K562 (cell line): ENCODE data around the gene EZH1. TPM values are rescaled to one million over a fixed set of nuclear protein-coding genes. Genes with fewer than 3 reads are reported as not detected.

ENCODE experiments used
- AFF1 ChIP-seq, 2 experiments: fragments of 450-650 bp; IDR thresholded peaks; 2 replicates each; pipeline ENCODE4 v1.6.1; 2018; ENCODE audit warnings: mild to moderate bottlenecking in 2 of 2, low read depth in 1 of 2; ENCODE audit not compliant: partially characterized antibody in 2 of 2
- ARID3B ChIP-seq: fragments of 250-450 bp; sonication (Bioruptor Pico); IDR thresholded peaks from 2 replicates; pipeline ENCODE4 v1.4.0; 2020; ENCODE audit warnings: borderline replicate concordance
- FOSL1 ChIP-seq: fragments of 200-800 bp; sonication (Bioruptor generic); conservative IDR thresholded peaks from 2 replicates; pipeline ENCODE4 v1.6.1; 2016; ENCODE audit warnings: missing genetic modification characterization, missing compliant biosample characterization
- HLTF ChIP-seq: fragments of 450-650 bp; IDR thresholded peaks from 2 replicates; pipeline ENCODE4 v1.6.1; 2016
- LEF1 ChIP-seq: fragments of 450-650 bp; IDR thresholded peaks from 2 replicates; pipeline ENCODE4 v1.6.1; 2016; ENCODE audit warnings: mild to moderate bottlenecking
- MCM3 ChIP-seq: fragments of 450-650 bp; IDR thresholded peaks from 2 replicates; pipeline ENCODE4 v1.6.1; 2016
- NCOA4 ChIP-seq: fragments of 450-650 bp; IDR thresholded peaks from 2 replicates; pipeline ENCODE4 v1.6.1; 2018; ENCODE audit warnings: mild to moderate bottlenecking; ENCODE audit not compliant: partially characterized antibody
- ZBTB40 ChIP-seq, 2 experiments: fragments of 450-650 bp in 1 of 2; sonication (generic) in 1 of 2; formaldehyde crosslinking in 1 of 2; IDR thresholded peaks; 2 replicates each; pipeline versions ENCODE4 v1.7.1 to v1.9.0; 2016 to 2022; ENCODE audit warnings: inconsistent platforms in 1 of 2, mild to moderate bottlenecking in 1 of 2, missing genetic modification reagents in 1 of 2
- ZFP91 ChIP-seq: sonication (generic); formaldehyde crosslinking; IDR thresholded peaks from 2 replicates; pipeline ENCODE4 v1.8.0; 2022; ENCODE audit warnings: mild to moderate bottlenecking, missing genetic modification reagents
- ZNF12 ChIP-seq: sonication (generic); formaldehyde crosslinking; IDR thresholded peaks from 2 replicates; pipeline ENCODE4 v1.4.0; 2020; ENCODE audit warnings: mild to moderate bottlenecking, missing genetic modification reagents
- polyA plus RNA-seq, 8 experiments: library from polyadenylated mRNA; depleted of rRNA in 4 of 8; stranded (reverse) in 5 of 8; unstranded in 3 of 8; fragments of >200 nt; fragmentation: Nextera tagmentation in 2 of 8; fragmentation: Illumina TruSeq in 1 of 8; extraction: Ambion mirVana in 2 of 8; extraction: Trizol in 1 of 8; gene quantifications; 2 replicates each; pipeline versions ENCODE4 v1.2.1 to v1.2.3, GENCODE V29; 2011 to 2014; ENCODE audit warnings: inconsistent platforms in 1 of 8, missing spikeins in 1 of 8
- total RNA-seq, 7 experiments: library from RNA; depleted of rRNA in 6 of 7; stranded (reverse); fragments of >200 nt in 6 of 7; fragmentation: Illumina TruSeq in 2 of 7; extraction: Trizol in 2 of 7; gene quantifications; 2 replicates each; pipeline versions ENCODE4 v1.2.1 to v1.2.3, GENCODE V29; 2011 to 2021; ENCODE audit warnings: low replicate concordance in 1 of 7

EZH1 gene
- total and polyA plus RNA-seq, 9 of the 15 experiments (the other 6 are each of a cell fraction or from before 2014, with no cell fraction given), result 8.6 to 40.8 (median 22.9) TPM

- no peak for TF ChIP-seq AFF1 (IDR thresholded peaks at IDR 0.05; ENCODE audit: low read depth in 1 of 2, partially characterized antibody in 2 of 2)
- TF ChIP-seq ZFP91 (CRISPR knock-in tag), result no peak
- TF ChIP-seq ZBTB40 (IDR thresholded peaks at IDR 0.05), result peak; percentile 45; the same call in 1 of the 2 replicates
- no peak for TF ChIP-seq ZBTB40 (CRISPR knock-in tag; IDR thresholded peaks at IDR 0.05)
- no peak for TF ChIP-seq ZNF12 (CRISPR knock-in tag)
- no peak for TF ChIP-seq NCOA4
- no peak for TF ChIP-seq ARID3B
- no peak for TF ChIP-seq HLTF
- TF ChIP-seq FOSL1 (tag), result peak; percentile 41; the same call in 1 of the 2 replicates
- TF ChIP-seq MCM3, result no peak
- peak; percentile 73; the same call in 1 of the 2 replicates for TF ChIP-seq LEF1
Measured at GRCh38 chr17:42743595-42744282, 1.1 kb downstream of the EZH1 start (continued).
